KMS-11 (cell line): ENCODE data around the gene FANK1.
A peak's percentile ranks its signal among the peaks of the same experiment; 100 is the strongest.

Experiments
- H2AFZ ChIP-seq: fragments of 200-600 bp; sonication (generic); 2 replicates; pipeline ENCODE4 v1.6.1; 2016; ENCODE audit warnings: antibody characterized with exemption, mixed run types, low read depth
- H3K27ac ChIP-seq: fragments of 200-600 bp; sonication (generic); 2 replicates; pipeline ENCODE4 v1.6.1; 2016; ENCODE audit warnings: mild to moderate bottlenecking, mixed run types
- H3K27me3 ChIP-seq: fragments of 200-600 bp; sonication (generic); 2 replicates; pipeline ENCODE4 v1.6.1; 2017; ENCODE audit warnings: mild to moderate bottlenecking, low read depth, mixed run types, moderate library complexity; ENCODE audit not compliant: insufficient read depth
- H3K36me3 ChIP-seq: fragments of 200-600 bp; sonication (generic); 2 replicates; pipeline ENCODE4 v1.6.1; 2017; ENCODE audit warnings: mild to moderate bottlenecking, mixed run types; ENCODE audit not compliant: insufficient read depth
- H3K4me1 ChIP-seq: fragments of 200-600 bp; sonication (generic); 2 replicates; pipeline ENCODE4 v1.6.1; 2016; ENCODE audit warnings: mild to moderate bottlenecking, low read depth, mixed run types; ENCODE audit not compliant: poor library complexity, severe bottlenecking
- H3K4me2 ChIP-seq: fragments of 200-600 bp; sonication (generic); 2 replicates; pipeline ENCODE4 v1.7.0; 2016; ENCODE audit warnings: mild to moderate bottlenecking, mixed run types
- H3K4me3 ChIP-seq: fragments of 200-600 bp; sonication (generic); IDR thresholded peaks from 2 replicates; pipeline ENCODE4 v1.6.1; 2017; ENCODE audit warnings: low read depth, low read length, mixed read lengths; ENCODE audit not compliant: insufficient read depth
- H3K79me2 ChIP-seq: fragments of 200-600 bp; sonication (generic); 2 replicates; pipeline ENCODE4 v1.6.1; 2016; ENCODE audit warnings: low read depth, mixed run types; ENCODE audit not compliant: insufficient read depth
- H3K9ac ChIP-seq: fragments of 200-600 bp; sonication (generic); 2 replicates; pipeline ENCODE4 v1.6.1; 2016; ENCODE audit warnings: mild to moderate bottlenecking, mixed run types
- H4K20me1 ChIP-seq: fragments of 200-600 bp; sonication (generic); 2 replicates; pipeline ENCODE4 v1.6.1; 2016; ENCODE audit warnings: mild to moderate bottlenecking, mixed run types; ENCODE audit not compliant: insufficient read depth
- TF ChIP-seq, protein P1 (sequence below): fragments of 200-600 bp; sonication (generic); conservative IDR thresholded peaks from 2 replicates; pipeline ENCODE4 v1.6.1; 2017; ENCODE audit warnings: low read depth, mild to moderate bottlenecking, antibody characterized with exemption, low read length, moderate library complexity, mixed read lengths

Gene FANK1

DNA sequence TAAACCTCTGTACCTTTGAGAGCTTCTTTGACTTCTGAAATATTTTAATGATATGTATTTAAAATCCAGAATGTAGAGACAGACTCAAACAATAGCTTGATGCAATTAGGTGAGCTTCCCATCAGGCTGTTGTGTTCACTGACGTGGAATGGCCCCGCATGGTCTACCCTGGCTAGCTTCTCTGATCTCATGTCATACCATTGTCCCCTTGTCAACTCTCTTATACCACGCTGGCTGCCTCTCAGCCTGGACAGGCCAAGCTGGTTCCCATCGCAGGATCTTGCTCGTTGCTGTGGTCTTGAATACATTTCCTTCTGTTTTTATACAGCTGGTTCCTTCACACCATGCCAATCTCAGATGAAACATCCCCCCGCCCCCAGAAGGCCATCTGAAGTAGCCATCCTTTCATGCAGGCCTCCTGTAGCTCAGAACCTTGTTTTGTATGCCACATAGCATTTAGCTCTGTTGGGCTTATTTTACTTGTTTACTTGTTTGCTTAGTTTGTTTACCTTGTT lies 84.2 kb downstream of the FANK1 start:
- Histone ChIP-seq H3K4me3 (no peak overlapping the region), H2AFZ (no peak overlapping the region), H3K27me3 (no peaks in the 10 kb centered on the region), H3K79me2 (no peaks in the 10 kb centered on the region), H3K4me2 (no peak overlapping the region), H3K36me3 (no peaks in the 10 kb centered on the region), H3K4me1 (no peaks in the 10 kb centered on the region), H4K20me1 (no peaks in the 10 kb centered on the region), H3K9ac (no peak overlapping the region), H3K27ac (no peak overlapping the region)
- TF ChIP-seq, protein P1, sequence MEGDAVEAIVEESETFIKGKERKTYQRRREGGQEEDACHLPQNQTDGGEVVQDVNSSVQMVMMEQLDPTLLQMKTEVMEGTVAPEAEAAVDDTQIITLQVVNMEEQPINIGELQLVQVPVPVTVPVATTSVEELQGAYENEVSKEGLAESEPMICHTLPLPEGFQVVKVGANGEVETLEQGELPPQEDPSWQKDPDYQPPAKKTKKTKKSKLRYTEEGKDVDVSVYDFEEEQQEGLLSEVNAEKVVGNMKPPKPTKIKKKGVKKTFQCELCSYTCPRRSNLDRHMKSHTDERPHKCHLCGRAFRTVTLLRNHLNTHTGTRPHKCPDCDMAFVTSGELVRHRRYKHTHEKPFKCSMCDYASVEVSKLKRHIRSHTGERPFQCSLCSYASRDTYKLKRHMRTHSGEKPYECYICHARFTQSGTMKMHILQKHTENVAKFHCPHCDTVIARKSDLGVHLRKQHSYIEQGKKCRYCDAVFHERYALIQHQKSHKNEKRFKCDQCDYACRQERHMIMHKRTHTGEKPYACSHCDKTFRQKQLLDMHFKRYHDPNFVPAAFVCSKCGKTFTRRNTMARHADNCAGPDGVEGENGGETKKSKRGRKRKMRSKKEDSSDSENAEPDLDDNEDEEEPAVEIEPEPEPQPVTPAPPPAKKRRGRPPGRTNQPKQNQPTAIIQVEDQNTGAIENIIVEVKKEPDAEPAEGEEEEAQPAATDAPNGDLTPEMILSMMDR, result no peak

DNA sequence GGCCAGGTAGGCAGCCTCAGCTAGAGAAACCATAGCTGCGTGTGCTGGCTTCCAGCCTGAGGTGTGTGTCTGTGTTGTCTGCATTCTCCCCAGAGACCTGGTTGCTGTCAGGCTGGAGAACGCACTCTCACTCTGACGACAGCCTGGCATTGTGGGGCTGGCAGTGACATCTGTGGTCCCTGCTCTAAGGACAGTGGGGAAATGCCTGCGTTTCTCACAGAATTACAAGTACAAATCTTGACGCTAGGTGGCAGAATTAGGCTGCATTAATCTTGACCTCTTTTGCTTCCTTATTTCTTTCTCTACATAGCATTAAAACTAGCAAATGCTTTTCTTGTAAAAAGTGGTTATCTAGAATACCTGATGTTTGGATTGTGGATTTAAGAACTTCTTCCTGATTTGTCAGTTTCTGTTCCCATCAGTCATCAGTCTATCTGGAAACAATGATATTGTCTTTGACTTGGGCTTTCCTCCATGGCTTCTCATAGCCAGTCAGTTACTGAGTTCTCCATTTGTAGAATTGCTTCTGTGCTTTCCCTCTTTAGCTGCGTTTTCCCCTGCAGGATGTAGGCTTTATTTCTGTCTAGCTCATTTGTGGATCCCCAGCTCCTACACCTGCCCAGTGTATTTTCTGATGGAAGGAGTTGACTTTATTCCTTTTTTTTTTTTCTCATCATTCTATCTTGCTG lies 86.0 kb downstream of the FANK1 start:
- no peaks in the 10 kb centered on the region for H3K79me2 ChIP-seq
- no peaks in the 10 kb centered on the region for H3K4me1 ChIP-seq
- H3K27ac ChIP-seq, result no peak overlapping the region
- no peak overlapping the region for H3K9ac ChIP-seq
- H4K20me1 ChIP-seq, result no peaks in the 10 kb centered on the region
- no peak overlapping the region for H3K4me3 ChIP-seq
- no peak overlapping the region for H2AFZ ChIP-seq
- H3K36me3 ChIP-seq, result no peaks in the 10 kb centered on the region
- TF ChIP-seq, protein P1, result peak; percentile 84
- no peaks in the 10 kb centered on the region for H3K27me3 ChIP-seq
- H3K4me2 ChIP-seq, result no peak overlapping the region

DNA sequence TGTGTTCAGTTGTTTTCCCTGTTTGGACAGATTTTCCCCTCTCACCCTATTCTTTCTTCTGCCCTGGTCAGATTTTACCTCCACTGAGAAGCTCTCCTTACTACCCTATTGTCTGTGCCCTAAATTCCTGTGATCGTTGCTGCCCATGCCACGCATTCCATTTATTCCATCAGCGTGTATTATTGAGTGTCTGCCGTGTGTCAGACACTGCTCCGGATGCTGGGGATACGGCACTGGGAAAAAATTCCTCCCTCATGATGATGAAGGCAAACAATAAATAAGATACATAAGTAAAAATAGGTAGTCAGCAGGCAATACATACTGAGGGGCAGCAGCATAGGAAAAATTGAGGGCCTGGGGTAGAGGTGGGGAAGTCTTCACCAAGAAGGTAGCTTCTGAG lies 86.8 kb downstream of the FANK1 start:
- TF ChIP-seq, protein P1, result no peak
- H3K4me3 ChIP-seq, result no peak overlapping the region
- no peak overlapping the region for H3K9ac ChIP-seq
- no peak overlapping the region for H3K4me2 ChIP-seq
- H3K36me3 ChIP-seq, result no peaks in the 10 kb centered on the region
- H2AFZ ChIP-seq, result no peak overlapping the region
- no peak overlapping the region for H3K27ac ChIP-seq
- H3K4me1 ChIP-seq, result no peaks in the 10 kb centered on the region
- no peaks in the 10 kb centered on the region for H3K27me3 ChIP-seq
- H3K79me2 ChIP-seq, result no peaks in the 10 kb centered on the region
- no peaks in the 10 kb centered on the region for H4K20me1 ChIP-seq

DNA sequence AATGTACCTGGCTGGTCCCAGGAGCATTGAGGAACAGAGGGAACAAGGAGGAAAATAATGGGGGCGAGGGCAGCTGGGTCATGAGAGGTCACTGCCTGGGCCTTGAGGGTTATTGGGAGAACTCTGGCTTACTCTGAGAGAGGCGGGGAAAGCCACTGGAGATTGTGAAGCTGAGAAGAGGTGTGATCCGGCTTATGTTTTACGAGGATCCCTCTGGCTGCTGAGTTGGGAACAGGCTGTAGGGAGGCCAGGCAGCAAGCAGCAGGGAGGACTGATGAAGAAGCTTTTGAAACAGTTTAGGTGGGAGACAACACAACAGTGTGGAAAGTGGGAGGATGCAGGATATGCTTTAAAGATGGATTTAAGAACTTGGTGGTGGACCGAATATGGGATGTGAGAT lies 87.3 kb downstream of the FANK1 start:
- no peak overlapping the region for H3K27ac ChIP-seq
- H3K79me2 ChIP-seq, result no peaks in the 10 kb centered on the region
- no peak overlapping the region for H3K4me2 ChIP-seq
- H3K4me3 ChIP-seq, result no peak overlapping the region
- H3K9ac ChIP-seq, result no peak overlapping the region
- TF ChIP-seq, protein P1, result no peak
- no peak overlapping the region for H2AFZ ChIP-seq
- H3K36me3 ChIP-seq, result no peaks in the 10 kb centered on the region
- no peaks in the 10 kb centered on the region for H3K4me1 ChIP-seq
- no peaks in the 10 kb centered on the region for H4K20me1 ChIP-seq
- H3K27me3 ChIP-seq, result no peaks in the 10 kb centered on the region
